Esophagus squamous epithelium (tissue), 5 donors: ENCODE data around the gene ATG2A. TPM values are rescaled to one million over a fixed set of nuclear protein-coding genes. Genes with fewer than 3 reads are reported as not detected.

Experiments
- DNase-seq: peaks from one replicate; lab custom pipeline; 2025; lab: John Stamatoyannopoulos, UW
- H3K27ac ChIP-seq, 4 donors: fragments of 200-600 bp; sonication (generic); one replicate each; pipeline ENCODE4 v1.5.1; 2016 to 2019; ENCODE audit warnings: mild to moderate bottlenecking in 1 of 4
- H3K27me3 ChIP-seq, 4 donors: fragments of 200-600 bp; sonication (generic); 1 replicate in 3 of 4; 2 replicates in 1 of 4; pipeline versions ENCODE4 v1.5.1 to v1.6.0; 2017 to 2021; ENCODE audit warnings: antibody characterized with exemption in 1 of 4
- H3K36me3 ChIP-seq, 3 donors: fragments of 200-600 bp; sonication (generic); one replicate each; pipeline ENCODE4 v1.5.1; 2016 to 2019
- H3K4me1 ChIP-seq, 3 donors: fragments of 200-600 bp; sonication (generic); one replicate each; pipeline ENCODE4 v1.5.1; 2017 to 2019
- H3K4me3 ChIP-seq, 4 donors: fragments of 200-600 bp; sonication (generic); 1 replicate in 3 of 4; 2 replicates in 1 of 4; pipeline ENCODE4 v1.5.1; 2016 to 2019; ENCODE audit warnings: mild to moderate bottlenecking in 2 of 4, moderate library complexity in 1 of 4
- H3K9me3 ChIP-seq, 3 donors: fragments of 200-600 bp; sonication (generic); one replicate each; pipeline ENCODE4 v1.5.1; 2016 to 2019
- POLR2A ChIP-seq, 4 donors: fragments of 450-650 bp; IDR thresholded peaks; one replicate each; pipeline ENCODE4 v1.6.1; 2017; ENCODE audit warnings: antibody characterized with exemption in 4 of 4, mild to moderate bottlenecking in 4 of 4, moderate library complexity in 3 of 4
- WGBS, 2 donors: methylation state at CpG; one replicate each; pipeline ENCODE4 v1.1.5; 2018; 5-methylcytosine and 5-hydroxymethylcytosine counted together
- intact Hi-C: fragments of 100-400 bp; cut with DNase I; formaldehyde crosslinking; loops from one replicate; pipeline ENCODE4 v1.15.0; 2022
- small RNA-seq, 4 donors: library from RNA; depleted of rRNA; stranded (forward); fragments of <200 nt; gene quantifications; one replicate each; pipeline ENCODE3, GENCODE V24; 2016
- total RNA-seq, 4 donors: library from RNA; depleted of rRNA; stranded (reverse); fragments of >200 nt; gene quantifications; one replicate each; pipeline ENCODE4 v1.1.0, GENCODE V29; 2016
- TF ChIP-seq, protein P1 (sequence below), 6 experiments: fragments of 450-650 bp in 4 of 6; fragments of 200-600 bp in 2 of 6; sonication (generic) in 2 of 6; IDR thresholded peaks; one replicate each; pipeline ENCODE4 v1.5.1; 2016 to 2019; ENCODE audit warnings: antibody characterized with exemption in 6 of 6, mild to moderate bottlenecking in 4 of 6, moderate library complexity in 4 of 6
- donor health status: DM: yes; HTN: yes; CAD: no.

Gene ATG2A
- total RNA-seq, 4 donors from 2014 or later, result 14.1 to 26.1 (median 19.6) TPM

GRCh38 chr11:64845129-64845775, 71.8 kb downstream of the ATG2A start:
- WGBS, 2 donors, result 22 to 23% methylated on average over 4 of the region's 9 CpGs
- H3K36me3 ChIP-seq, result peaks cover 0 to 9% (median 0%) of the 10 kb centered on the region in 3 donors
- H3K4me3 ChIP-seq, result peak overlapping the region; percentile 47 to 72 (median 70)
- H3K9me3 ChIP-seq, result no peaks in the 10 kb centered on the region
- no peak for DNase-seq
- intact Hi-C loops, result loop anchor here (5.0 kb wide), 1 partner anchor 47 kb away; no protein-coding TSS in a partner anchor
- TF ChIP-seq, protein P1, sequence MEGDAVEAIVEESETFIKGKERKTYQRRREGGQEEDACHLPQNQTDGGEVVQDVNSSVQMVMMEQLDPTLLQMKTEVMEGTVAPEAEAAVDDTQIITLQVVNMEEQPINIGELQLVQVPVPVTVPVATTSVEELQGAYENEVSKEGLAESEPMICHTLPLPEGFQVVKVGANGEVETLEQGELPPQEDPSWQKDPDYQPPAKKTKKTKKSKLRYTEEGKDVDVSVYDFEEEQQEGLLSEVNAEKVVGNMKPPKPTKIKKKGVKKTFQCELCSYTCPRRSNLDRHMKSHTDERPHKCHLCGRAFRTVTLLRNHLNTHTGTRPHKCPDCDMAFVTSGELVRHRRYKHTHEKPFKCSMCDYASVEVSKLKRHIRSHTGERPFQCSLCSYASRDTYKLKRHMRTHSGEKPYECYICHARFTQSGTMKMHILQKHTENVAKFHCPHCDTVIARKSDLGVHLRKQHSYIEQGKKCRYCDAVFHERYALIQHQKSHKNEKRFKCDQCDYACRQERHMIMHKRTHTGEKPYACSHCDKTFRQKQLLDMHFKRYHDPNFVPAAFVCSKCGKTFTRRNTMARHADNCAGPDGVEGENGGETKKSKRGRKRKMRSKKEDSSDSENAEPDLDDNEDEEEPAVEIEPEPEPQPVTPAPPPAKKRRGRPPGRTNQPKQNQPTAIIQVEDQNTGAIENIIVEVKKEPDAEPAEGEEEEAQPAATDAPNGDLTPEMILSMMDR (IDR thresholded peaks at IDR 0.05), result no peak
- no peak for TF ChIP-seq POLR2A (IDR thresholded peaks at IDR 0.05)
- no peaks in the 10 kb centered on the region for H3K27me3 ChIP-seq
- H3K27ac ChIP-seq, result peak overlapping the region; percentile 87 to 96 (median 95)
- peaks cover 29 to 80% (median 32%) of the 10 kb centered on the region in 3 donors for H3K4me1 ChIP-seq

Small RNA genes lying within 50 kb of the gene (small RNA-seq; reads per million reads assigned to genes)
- 0 to 0.09 (median 0.04) reads per million in 4 donors for gene MIR6749
- 0 reads per million in 4 donors for gene MIR6750

Other genes with a start within 250 kb of the ATG2A start
- gene NRXN2, start 194.0 kb downstream of the ATG2A start, total RNA-seq, result under 1 TPM in 1 of 4 donors, not detected in 3; 0.38 TPM
- gene RASGRP2, start 173.1 kb downstream of the ATG2A start, total RNA-seq, result 10 to 100 TPM in 1 of 4 donors, 1 to 10 TPM in 3; 2.6 to 13.2 (median 4.9) TPM
- gene PYGM, start 157.2 kb downstream of the ATG2A start, total RNA-seq, result under 1 TPM; 0.27 to 0.95 (median 0.39) TPM
- 100 to 1,000 TPM; 136 to 292 (median 223) TPM for gene SF1, start 138.7 kb downstream of the ATG2A start, total RNA-seq
- 1 to 10 TPM; 3.6 to 9.0 (median 6.1) TPM for gene MAP4K2, start 114.0 kb downstream of the ATG2A start, total RNA-seq
- gene MEN1, start 106.7 kb downstream of the ATG2A start, total RNA-seq, result 10 to 100 TPM; 14.9 to 23.3 (median 17.0) TPM
- gene CDC42BPG, start 72.6 kb downstream of the ATG2A start, total RNA-seq, result 10 to 100 TPM; 16.4 to 48.5 (median 25.0) TPM
- 10 to 100 TPM; 29.5 to 44.0 (median 31.8) TPM for gene EHD1, start 38.6 kb downstream of the ATG2A start, total RNA-seq
- gene PPP2R5B, start 7.5 kb upstream of the ATG2A start, total RNA-seq, result 10 to 100 TPM in 1 of 4 donors, 1 to 10 TPM in 3; 7.7 to 10.5 (median 8.6) TPM
- not detected for gene GPHA2, start 18.7 kb upstream of the ATG2A start, total RNA-seq
- gene MAJIN, start 54.9 kb upstream of the ATG2A start, total RNA-seq, result not detected
- under 1 TPM in 2 of 4 donors, not detected in 2; 0.38 to 0.76 TPM for gene BATF2, start 79.8 kb upstream of the ATG2A start, total RNA-seq
- gene ARL2, start 97.0 kb upstream of the ATG2A start, total RNA-seq, result 10 to 100 TPM; 42.5 to 82.1 (median 65.0) TPM
- gene SNX15, start 110.2 kb upstream of the ATG2A start, total RNA-seq, result 10 to 100 TPM in 3 of 4 donors, 1 to 10 TPM in 1; 9.8 to 18.6 (median 13.9) TPM
- gene SAC3D1, start 124.0 kb upstream of the ATG2A start, total RNA-seq, result 10 to 100 TPM in 3 of 4 donors, 1 to 10 TPM in 1; 9.2 to 19.0 (median 15.1) TPM
- 10 to 100 TPM in 1 of 4 donors, 1 to 10 TPM in 2, under 1 TPM in 1; 0.34 to 19.6 (median 3.1) TPM for gene NAALADL1, start 141.3 kb upstream of the ATG2A start, total RNA-seq
- gene CDCA5, start 166.8 kb upstream of the ATG2A start, total RNA-seq, result 10 to 100 TPM in 1 of 4 donors, 1 to 10 TPM in 3; 3.1 to 14.3 (median 9.0) TPM
- 10 to 100 TPM; 24.0 to 52.2 (median 32.2) TPM for gene ZFPL1, start 167.0 kb upstream of the ATG2A start, total RNA-seq
- gene VPS51, start 179.0 kb upstream of the ATG2A start, total RNA-seq, result 100 to 1,000 TPM; 204 to 298 (median 224) TPM
- gene TM7SF2, start 194.7 kb upstream of the ATG2A start, total RNA-seq, result 10 to 100 TPM; 36.4 to 96.5 (median 74.7) TPM
- gene ZNHIT2, start 200.5 kb upstream of the ATG2A start, total RNA-seq, result 10 to 100 TPM; 12.4 to 17.0 (median 16.5) TPM
- gene FAU, start 204.9 kb upstream of the ATG2A start, total RNA-seq, result 100 to 1,000 TPM; 436 to 777 (median 528) TPM
- gene MRPL49, start 205.1 kb upstream of the ATG2A start, total RNA-seq, result 10 to 100 TPM; 68.1 to 76.2 (median 72.0) TPM
- gene SYVN1, start 217.3 kb upstream of the ATG2A start, total RNA-seq, result 10 to 100 TPM; 20.4 to 39.3 (median 26.9) TPM